GM20000 (cell line): ENCODE data around the gene FOCAD.

Source experiments
- DNase-seq: peaks from one replicate; pipeline ENCODE4 v3.0.0; 2012; ENCODE audit warnings: low spot score
- CTCF ChIP-seq: IDR thresholded peaks from 2 replicates; pipeline ENCODE4 v1.5.1; 2012; ENCODE audit warnings: mild to moderate bottlenecking, control low read depth; ENCODE audit errors: extremely low read depth, missing control alignments

FOCAD gene

GRCh38 chr9:20734275-20734674, 50.2 kb downstream of the FOCAD start:
- no peak for TF ChIP-seq CTCF
- DNase-seq: no peak

- no peak for DNase-seq
- TF ChIP-seq CTCF: no peak
These were observed 56.2 kb downstream of the FOCAD start for GRCh38 chr9:20740304-20740703.

GRCh38 chr9:20740929-20741582, 57.0 kb downstream of the FOCAD start:
- TF ChIP-seq CTCF: no peak
- no peak for DNase-seq

GRCh38 chr9:20742833-20743232, 58.8 kb downstream of the FOCAD start:
- no peak for TF ChIP-seq CTCF
- DNase-seq: no peak

- no peak for TF ChIP-seq CTCF
- DNase-seq: no peak
These were observed 60.1 kb downstream of the FOCAD start for GRCh38 chr9:20744036-20744630.

GRCh38 chr9:20746967-20747366, 62.9 kb downstream of the FOCAD start:
- no peak for TF ChIP-seq CTCF
- DNase-seq: no peak

GRCh38 chr9:20749496-20750198, 65.6 kb downstream of the FOCAD start:
- no peak for TF ChIP-seq CTCF
- DNase-seq: no peak
